B cell (primary cell): ENCODE data around the gene GOLGA6B.
"Not testable (repeated sequence)": the region's sequence is repeated elsewhere in the genome, so short reads cannot be mapped to it uniquely, and the experiment has no call there.

Experiments used
- EZH2 ChIP-seq: IDR thresholded peaks from 2 replicates; pipeline ENCODE4 v1.6.1; 2012; ENCODE audit warnings: borderline replicate concordance, low read depth, mild to moderate bottlenecking, moderate library complexity, low read length; ENCODE audit not compliant: insufficient read depth, poor library complexity, severe bottlenecking
- TF ChIP-seq, protein P1 (sequence below): fragments of 200-600 bp; IDR thresholded peaks from one replicate; pipeline ENCODE4 v1.8.0; 2022; ENCODE audit warnings: antibody characterized with exemption, mild to moderate bottlenecking

DNA sequence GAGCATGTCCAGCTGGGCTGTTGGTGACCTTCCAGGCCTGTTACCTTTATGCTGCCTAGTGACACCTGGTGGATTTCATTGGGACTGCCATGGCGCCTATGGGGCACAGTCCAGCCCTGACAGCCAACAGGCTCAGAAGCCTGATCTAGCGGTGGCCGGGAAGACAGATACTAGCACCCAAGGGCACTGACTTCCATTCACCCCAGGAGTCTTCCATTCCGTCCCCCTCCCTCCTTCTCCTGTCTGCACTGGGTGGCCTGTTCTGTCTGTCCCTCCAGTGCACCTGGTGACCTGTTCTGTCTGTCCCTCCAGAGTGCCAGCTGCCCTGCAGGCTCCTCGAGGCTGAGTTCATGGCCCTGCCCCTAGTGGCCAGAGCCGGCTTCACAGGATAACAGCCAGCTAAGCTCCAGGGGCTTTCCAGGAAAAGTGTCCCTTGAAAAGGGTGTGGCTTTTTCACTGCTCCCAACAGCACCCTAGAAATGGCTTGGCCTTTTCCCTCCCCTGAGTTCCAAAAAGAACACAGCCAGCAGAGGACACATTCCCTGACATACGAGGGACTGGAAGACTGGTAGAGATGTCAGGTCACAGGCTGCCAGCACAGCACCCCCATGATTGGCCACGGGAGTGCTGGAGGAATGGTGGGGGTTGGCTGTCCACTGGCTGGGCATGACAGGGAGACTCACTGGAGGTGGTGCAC lies 16.3 kb downstream of the GOLGA6B start:
- TF ChIP-seq, protein P1, sequence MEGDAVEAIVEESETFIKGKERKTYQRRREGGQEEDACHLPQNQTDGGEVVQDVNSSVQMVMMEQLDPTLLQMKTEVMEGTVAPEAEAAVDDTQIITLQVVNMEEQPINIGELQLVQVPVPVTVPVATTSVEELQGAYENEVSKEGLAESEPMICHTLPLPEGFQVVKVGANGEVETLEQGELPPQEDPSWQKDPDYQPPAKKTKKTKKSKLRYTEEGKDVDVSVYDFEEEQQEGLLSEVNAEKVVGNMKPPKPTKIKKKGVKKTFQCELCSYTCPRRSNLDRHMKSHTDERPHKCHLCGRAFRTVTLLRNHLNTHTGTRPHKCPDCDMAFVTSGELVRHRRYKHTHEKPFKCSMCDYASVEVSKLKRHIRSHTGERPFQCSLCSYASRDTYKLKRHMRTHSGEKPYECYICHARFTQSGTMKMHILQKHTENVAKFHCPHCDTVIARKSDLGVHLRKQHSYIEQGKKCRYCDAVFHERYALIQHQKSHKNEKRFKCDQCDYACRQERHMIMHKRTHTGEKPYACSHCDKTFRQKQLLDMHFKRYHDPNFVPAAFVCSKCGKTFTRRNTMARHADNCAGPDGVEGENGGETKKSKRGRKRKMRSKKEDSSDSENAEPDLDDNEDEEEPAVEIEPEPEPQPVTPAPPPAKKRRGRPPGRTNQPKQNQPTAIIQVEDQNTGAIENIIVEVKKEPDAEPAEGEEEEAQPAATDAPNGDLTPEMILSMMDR, result peak; percentile 82
- not testable (repeated sequence) for TF ChIP-seq EZH2
